Activated CD4-positive, alpha-beta T cell treated with anti-CD3 and anti-CD28 coated beads for 1 hour (primary cell): ENCODE measurements around the gene SNTG2.
"Not testable (repeated sequence)": the region's sequence is repeated elsewhere in the genome, so short reads cannot be mapped to it uniquely, and the experiment has no call there.

Source experiments
- DNase-seq: peaks from one replicate; pipeline ENCODE4 v3.0.0-alpha.2; 2020

SNTG2 gene

GRCh38 chr2:1394709-1395408 lies 444.2 kb downstream of the SNTG2 start:
- DNase-seq, result no peak

- DNase-seq, result no peak
Measured at GRCh38 chr2:1397350-1397749, 446.7 kb downstream of the SNTG2 start.

DNA sequence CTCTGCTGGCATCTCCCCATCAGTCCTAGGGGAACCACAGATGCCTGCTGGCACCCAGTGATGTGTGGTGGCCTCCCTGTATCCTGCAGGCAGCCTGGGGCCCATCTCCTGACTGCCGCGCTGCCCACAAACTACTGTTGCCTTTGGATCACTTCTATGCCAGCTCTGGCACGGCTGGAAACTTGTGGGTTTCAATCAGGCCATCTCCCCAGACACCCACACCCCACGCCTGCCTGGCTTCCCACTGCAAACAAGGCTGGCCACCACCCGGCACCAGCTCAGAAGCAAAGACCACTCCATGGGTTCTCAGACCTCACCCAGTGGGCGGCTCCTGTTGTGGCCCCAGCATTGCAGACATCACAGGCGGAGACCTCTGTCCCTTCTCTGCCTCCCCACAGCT lies 447.5 kb downstream of the SNTG2 start:
- no peak for DNase-seq

DNA sequence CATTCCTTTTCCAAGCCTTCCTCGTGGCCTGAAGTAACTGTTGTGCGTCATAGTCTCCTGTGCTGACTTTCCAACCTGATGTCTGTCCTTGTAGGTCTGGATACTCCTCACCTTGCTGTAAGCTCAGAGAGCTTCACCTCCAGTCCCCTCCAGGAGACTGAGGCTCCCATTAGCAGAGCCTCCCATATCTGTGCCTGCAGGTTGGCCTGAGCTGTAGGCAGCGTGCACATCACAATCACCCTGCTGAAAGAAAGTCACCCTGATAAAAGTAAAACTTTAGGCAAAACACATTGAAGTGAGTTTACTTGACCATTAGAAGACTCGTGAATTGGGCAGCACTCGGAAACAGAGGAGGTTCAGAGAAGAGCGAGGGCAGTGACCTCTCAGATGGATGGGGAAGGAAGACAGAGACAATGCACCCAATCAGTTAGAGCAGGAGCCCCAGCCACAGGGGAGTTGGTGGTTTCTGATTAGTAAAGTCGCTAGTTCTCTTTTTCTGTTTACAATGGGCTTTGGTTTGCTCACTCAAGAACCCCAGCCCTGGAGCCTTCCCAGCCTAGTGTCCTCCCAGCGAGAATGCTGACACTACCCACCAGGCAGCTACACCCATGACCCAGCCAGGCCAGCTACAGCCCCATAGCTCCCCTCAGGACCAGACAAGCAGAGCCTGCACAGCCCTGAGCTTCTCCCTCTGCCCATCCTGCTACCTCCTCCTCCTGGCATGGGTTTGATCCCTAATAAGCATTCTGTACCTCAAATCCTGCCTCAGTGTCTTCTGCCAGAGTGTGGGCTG lies 450.5 kb downstream of the SNTG2 start:
- DNase-seq, result no peak

- no peak for DNase-seq
Measured at GRCh38 chr2:1402064-1402463, 451.4 kb downstream of the SNTG2 start.

GRCh38 chr2:1403565-1403964 lies 452.9 kb downstream of the SNTG2 start:
- DNase-seq, result no peak

GRCh38 chr2:1405124-1405523 lies 454.5 kb downstream of the SNTG2 start:
- DNase-seq, result no peak

GRCh38 chr2:1405967-1406366 lies 455.3 kb downstream of the SNTG2 start:
- no peak for DNase-seq

GRCh38 chr2:1406434-1406833 lies 455.8 kb downstream of the SNTG2 start:
- DNase-seq, result no peak

GRCh38 chr2:1407950-1408675 lies 457.5 kb downstream of the SNTG2 start:
- DNase-seq, result no peak

DNA sequence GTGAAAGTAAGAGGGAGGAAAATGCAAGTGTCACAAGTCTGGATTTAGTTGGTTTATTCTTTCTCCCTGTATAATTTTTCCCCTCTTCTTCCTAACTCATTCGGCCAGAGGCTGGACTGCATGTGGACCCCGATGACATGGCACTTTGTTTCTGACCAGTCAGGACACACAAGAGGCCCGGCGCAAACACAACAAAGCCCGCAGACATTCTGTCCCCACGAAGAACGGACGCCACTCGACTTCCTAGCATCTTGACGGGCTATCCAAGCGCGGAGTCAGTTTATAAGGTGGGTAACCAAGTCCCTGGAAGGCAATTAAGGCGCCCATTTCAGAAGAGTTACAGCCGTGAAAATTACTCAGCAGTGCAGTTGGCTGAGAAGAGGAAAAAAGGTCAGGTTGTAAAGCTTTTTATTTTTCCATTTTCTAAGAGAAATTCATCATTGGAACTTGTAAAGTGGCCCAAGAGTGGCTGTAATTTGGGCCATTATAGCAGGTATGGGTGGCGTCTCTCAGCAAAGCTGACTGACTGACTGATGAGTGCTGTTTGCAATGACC lies 462.6 kb downstream of the SNTG2 start, which contains the start of gene TPO:
Gene TPO (plus strand): TSS at position 308 of the 555 bp plus-strand sequence. CDS start 946 bp downstream, outside the sequence.
- no peak for DNase-seq

DNA sequence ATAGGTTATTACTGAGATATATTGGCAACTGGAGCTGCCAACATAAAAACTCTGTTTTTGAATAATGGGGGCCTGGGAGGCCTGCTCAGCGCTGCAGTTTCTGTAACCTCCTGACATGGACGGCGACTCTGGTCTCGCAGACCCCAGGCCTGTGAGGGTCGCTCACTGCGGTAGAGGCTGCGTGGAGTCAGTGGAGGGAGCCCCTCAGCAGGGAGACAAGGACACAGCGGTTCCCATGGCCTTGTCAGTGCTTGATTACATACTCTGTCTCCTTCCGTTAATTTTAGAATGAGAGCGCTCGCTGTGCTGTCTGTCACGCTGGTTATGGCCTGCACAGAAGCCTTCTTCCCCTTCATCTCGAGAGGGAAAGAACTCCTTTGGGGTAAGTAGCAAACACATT lies 463.5 kb downstream of the SNTG2 start:
- no peak for DNase-seq

GRCh38 chr2:1414901-1415300 lies 464.3 kb downstream of the SNTG2 start:
- DNase-seq, result not testable (repeated sequence)

DNA sequence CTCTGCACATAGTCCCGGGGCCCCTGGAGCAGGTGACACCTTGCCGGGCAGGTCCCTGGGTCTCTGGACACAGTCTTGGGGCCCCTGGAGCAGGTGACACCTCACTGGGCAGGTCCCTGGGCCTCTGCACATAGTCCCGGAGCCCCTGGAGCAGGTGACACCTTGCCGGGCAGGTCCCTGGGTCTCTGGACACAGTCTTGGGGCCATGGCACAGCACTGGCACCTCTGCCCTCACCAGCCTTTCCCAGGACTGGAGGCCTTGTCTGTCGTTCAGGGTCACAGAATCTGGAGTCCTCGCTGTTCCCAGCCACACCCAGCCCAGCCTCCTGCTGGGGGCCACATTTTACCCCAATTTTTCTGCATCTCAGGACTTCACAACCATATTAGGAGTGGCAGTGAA lies 464.9 kb downstream of the SNTG2 start:
- no peak for DNase-seq
